Osteocyte (in vitro differentiated cells): Measurements from ENCODE around the gene PEDS1. TPM values are rescaled to one million over a fixed set of nuclear protein-coding genes. Genes with fewer than 3 reads are reported as not detected.

ENCODE experiments used
- DNase-seq: peaks from one replicate; pipeline ENCODE4 v3.0.0; 2021; ENCODE audit warnings: mixed read lengths; ENCODE audit not compliant: unreplicated experiment; ENCODE audit errors: extremely low spot score
- H3K27ac Mint-ChIP-seq: one replicate; pipeline ENCODE4 v1.8.0; 2021; ENCODE audit warnings: mild to moderate bottlenecking, mixed read lengths; ENCODE audit not compliant: unreplicated experiment
- H3K27me3 Mint-ChIP-seq: one replicate; pipeline ENCODE4 v1.8.0; 2021; ENCODE audit warnings: mixed read lengths; ENCODE audit not compliant: unreplicated experiment
- H3K36me3 Mint-ChIP-seq: one replicate; pipeline ENCODE4 v1.8.0; 2021; ENCODE audit warnings: mixed read lengths; ENCODE audit not compliant: unreplicated experiment
- H3K4me1 Mint-ChIP-seq: one replicate; pipeline ENCODE4 v1.8.0; 2021; ENCODE audit warnings: mixed read lengths; ENCODE audit not compliant: unreplicated experiment
- H3K4me3 Mint-ChIP-seq: one replicate; pipeline ENCODE4 v1.8.0; 2021; ENCODE audit warnings: mild to moderate bottlenecking, moderate library complexity, mixed read lengths; ENCODE audit not compliant: unreplicated experiment
- H3K9me3 Mint-ChIP-seq: one replicate; pipeline ENCODE4 v1.8.0; 2021; ENCODE audit warnings: mixed read lengths; ENCODE audit not compliant: unreplicated experiment
- total RNA-seq: library from RNA; stranded (reverse); gene quantifications from 2 replicates; pipeline ENCODE4 v1.2.1, GENCODE V29; 2021
- TF ChIP-seq, protein P1 (sequence below): fragments of 200-600 bp; sonication (generic); IDR thresholded peaks from 2 replicates; pipeline ENCODE4 v1.5.0; 2021; ENCODE audit warnings: antibody characterized with exemption, mild to moderate bottlenecking, moderate library complexity

The PEDS1 gene
- total RNA-seq, 1 donor from 2014 or later: 61.2 TPM

DNA sequence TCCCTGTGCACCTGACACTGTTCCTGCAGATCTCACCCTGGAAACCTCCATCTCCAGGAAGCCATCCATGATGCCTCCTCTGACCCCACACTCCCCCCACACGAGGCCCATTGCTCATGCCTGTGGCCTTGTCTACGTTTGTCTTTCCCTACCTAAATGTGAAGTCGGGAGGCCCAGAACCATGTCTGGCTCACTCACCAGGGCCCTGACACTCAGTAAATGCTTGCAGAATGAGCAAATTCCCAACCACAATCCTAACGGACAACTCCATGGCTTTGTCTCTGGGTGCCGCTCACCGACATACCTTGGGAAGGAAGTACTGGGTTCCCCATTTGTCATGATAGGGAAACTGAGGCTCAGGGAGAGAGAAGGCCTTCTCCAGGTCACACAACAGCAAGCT is 7.3 kb downstream of the PEDS1 start:
- Mint-ChIP-seq H3K36me3 (peaks cover 28% of the 10 kb centered on the region), H3K9me3 (no peaks in the 10 kb centered on the region), H3K4me3 (no peak overlapping the region), H3K27ac (peak overlapping the region; percentile 91), H3K4me1 (peaks cover 70% of the 10 kb centered on the region), H3K27me3 (no peaks in the 10 kb centered on the region)
- DNase-seq: no peak
- TF ChIP-seq, protein P1, sequence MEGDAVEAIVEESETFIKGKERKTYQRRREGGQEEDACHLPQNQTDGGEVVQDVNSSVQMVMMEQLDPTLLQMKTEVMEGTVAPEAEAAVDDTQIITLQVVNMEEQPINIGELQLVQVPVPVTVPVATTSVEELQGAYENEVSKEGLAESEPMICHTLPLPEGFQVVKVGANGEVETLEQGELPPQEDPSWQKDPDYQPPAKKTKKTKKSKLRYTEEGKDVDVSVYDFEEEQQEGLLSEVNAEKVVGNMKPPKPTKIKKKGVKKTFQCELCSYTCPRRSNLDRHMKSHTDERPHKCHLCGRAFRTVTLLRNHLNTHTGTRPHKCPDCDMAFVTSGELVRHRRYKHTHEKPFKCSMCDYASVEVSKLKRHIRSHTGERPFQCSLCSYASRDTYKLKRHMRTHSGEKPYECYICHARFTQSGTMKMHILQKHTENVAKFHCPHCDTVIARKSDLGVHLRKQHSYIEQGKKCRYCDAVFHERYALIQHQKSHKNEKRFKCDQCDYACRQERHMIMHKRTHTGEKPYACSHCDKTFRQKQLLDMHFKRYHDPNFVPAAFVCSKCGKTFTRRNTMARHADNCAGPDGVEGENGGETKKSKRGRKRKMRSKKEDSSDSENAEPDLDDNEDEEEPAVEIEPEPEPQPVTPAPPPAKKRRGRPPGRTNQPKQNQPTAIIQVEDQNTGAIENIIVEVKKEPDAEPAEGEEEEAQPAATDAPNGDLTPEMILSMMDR: no peak

DNA sequence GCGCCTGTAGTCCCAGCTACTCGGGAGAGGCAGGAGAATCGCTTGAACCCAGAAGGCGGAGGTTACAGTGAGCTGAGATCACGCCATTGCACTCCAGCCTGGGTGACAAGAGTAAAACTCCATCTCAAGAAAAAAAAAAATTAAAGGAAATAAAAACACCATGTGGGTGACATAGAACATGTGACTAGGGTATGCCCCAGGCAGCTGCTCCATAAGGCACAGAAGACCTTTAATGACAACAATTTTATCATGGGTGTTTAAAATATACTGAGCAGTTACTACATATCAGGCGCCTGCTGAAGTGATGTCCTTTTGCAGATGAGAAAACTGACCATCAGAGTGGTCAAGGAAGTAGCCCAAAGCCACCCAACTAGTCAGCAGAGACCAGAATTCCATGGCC is 8.0 kb downstream of the PEDS1 start:
- TF ChIP-seq, protein P1: no peak
- peaks cover 26% of the 10 kb centered on the region for H3K36me3 Mint-ChIP-seq
- H3K4me3 Mint-ChIP-seq: no peak overlapping the region
- no peak for DNase-seq
- peak overlapping the region; percentile 91 for H3K27ac Mint-ChIP-seq
- H3K9me3 Mint-ChIP-seq: no peaks in the 10 kb centered on the region
- H3K4me1 Mint-ChIP-seq: peaks cover 65% of the 10 kb centered on the region
- H3K27me3 Mint-ChIP-seq: no peaks in the 10 kb centered on the region

DNA sequence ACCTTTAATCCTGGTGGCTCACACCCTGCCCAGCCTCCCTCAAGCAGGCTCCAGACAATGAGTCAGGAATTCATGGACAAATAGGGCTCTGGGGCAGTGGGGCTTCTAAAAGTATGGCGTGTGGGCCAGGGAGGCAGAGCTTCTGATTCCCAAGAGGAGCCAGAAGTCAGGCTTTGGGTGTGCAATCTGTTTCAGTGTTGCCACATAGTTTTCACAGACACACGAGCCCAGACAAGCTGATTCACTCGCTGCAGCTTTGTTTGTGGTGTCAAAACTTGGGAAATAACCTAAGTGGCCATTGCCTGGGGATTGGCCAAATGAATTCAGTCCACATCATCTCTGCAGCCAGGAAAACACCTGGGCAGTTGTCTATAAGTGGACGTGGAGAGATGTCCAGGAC is 9.2 kb downstream of the PEDS1 start:
- no peak for DNase-seq
- Mint-ChIP-seq H3K27ac (peak overlapping the region; percentile 91), H3K4me1 (peaks cover 66% of the 10 kb centered on the region), H3K36me3 (peaks cover 33% of the 10 kb centered on the region), H3K9me3 (no peaks in the 10 kb centered on the region), H3K27me3 (no peaks in the 10 kb centered on the region), H3K4me3 (no peak overlapping the region)
- TF ChIP-seq, protein P1: no peak

DNA sequence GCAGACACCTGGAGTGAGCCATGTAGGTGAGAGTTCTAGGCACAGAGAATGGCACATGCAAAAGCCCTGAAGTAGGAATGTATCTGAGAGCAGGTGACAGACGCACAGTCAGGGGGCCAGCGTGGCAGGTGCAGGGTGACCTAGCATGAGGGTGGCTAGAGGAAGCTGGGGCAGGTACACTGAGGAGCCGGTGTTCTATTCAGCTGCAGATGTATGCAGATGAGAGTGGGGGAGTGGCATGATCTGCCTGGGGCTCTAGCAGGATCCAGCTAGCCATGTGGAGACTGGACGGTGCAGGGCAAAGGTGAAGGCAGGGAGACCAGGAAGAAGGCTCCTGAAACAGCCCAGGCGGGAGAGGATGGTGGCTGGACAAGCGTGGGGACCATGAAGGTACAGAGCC is 10.7 kb downstream of the PEDS1 start:
- H3K4me3 Mint-ChIP-seq: no peak overlapping the region
- H3K4me1 Mint-ChIP-seq: peaks cover 73% of the 10 kb centered on the region
- DNase-seq: no peak
- H3K36me3 Mint-ChIP-seq: peaks cover 27% of the 10 kb centered on the region
- H3K27ac Mint-ChIP-seq: peak overlapping the region; percentile 58
- TF ChIP-seq, protein P1: no peak
- no peaks in the 10 kb centered on the region for H3K27me3 Mint-ChIP-seq
- no peaks in the 10 kb centered on the region for H3K9me3 Mint-ChIP-seq

DNA sequence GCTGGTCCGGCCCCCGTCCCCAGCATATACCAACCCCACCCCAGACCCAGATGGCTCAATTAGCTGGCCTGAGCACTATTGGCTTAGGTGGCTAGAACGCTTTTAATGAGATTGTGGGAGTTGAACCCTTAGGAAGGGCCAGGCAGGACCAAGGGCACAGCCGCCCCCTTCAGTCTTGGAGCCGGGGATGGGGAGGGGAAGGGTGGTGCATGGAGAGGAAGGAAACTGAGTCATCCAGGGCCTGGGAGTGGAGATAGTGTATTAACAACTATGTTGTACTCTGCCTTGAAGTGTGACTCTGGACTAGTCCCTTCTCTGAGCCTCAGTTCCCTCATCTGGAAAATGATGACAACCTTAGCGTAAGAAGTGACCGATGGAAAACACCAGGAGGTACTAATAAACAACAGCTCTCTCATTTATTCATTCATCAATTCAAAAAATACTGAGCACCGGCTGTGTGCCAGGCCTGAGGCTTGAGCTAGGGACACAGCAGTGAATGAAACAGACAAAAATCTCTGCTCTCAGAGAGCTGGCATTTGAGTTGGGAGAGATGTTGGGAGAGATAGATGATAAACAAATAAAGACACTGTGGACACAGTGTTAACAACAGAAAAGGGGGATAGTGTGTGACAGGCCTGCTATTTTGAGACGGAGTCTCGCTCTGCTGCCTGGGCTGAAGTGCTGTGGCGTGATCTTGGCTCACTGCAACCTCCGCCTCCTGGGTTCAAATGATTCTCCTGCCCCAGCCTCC is 11.5 kb downstream of the PEDS1 start:
- TF ChIP-seq, protein P1: no peak
- H3K4me1 Mint-ChIP-seq: peaks cover 73% of the 10 kb centered on the region
- no peaks in the 10 kb centered on the region for H3K9me3 Mint-ChIP-seq
- peak overlapping the region; percentile 31 for H3K27ac Mint-ChIP-seq
- DNase-seq: no peak
- H3K36me3 Mint-ChIP-seq: peaks cover 30% of the 10 kb centered on the region
- no peaks in the 10 kb centered on the region for H3K27me3 Mint-ChIP-seq
- H3K4me3 Mint-ChIP-seq: no peak overlapping the region
